ENCODE data around the gene PPP1R37. TPM values are rescaled to one million over a fixed set of nuclear protein-coding genes. Genes with fewer than 3 reads are reported as not detected.

PPP1R37 gene
- total and polyA plus RNA-seq, 2 of the 13 experiments (the other 11 are each of a cell fraction or from before 2014, with no cell fraction given) = 9.0 to 14.3 TPM

DNA sequence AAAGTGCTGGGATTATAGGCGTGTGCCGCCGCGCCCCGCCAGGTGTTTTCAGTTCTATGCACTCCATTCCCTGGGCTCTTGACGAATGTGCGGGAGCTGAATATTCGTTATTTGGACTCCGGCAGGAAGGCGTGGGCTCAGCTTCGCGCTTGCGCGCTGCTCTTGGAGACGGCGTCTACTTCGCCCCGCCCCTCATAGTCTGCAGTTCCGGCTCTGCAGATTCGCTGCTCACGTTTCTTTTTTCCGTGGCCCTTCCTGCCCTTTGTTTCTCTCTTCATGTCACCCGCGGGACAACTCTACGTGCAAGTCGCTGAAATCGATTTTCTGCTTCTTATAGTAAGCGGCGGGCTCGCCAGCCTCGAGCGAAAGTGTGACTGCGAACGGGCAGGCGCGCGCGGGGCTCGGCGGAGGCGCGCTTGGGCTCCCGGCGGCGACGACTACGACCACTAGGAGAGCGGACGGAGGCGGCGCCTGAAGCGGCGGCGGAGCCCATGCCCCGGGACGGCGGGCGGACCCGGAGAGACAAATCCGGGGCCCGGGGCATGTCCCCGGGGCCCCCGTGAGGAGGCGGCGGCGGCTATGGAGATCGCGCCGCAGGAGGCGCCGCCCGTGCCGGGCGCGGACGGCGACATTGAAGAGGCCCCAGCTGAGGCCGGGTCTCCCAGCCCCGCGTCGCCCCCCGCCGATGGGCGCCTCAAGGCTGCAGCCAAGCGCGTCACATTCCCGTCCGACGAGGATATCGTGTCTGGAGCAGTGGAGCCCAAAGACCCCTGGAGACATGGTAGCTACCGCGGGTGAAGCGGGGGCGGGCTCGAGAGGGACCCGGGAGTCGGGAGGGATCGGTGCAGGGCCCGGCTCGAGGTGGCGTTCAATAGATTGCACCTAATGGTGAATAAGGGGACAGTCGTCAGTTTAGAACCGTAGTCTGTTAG lies at the start of gene PPP1R37 (continued):
- TF ChIP-seq, protein P1, sequence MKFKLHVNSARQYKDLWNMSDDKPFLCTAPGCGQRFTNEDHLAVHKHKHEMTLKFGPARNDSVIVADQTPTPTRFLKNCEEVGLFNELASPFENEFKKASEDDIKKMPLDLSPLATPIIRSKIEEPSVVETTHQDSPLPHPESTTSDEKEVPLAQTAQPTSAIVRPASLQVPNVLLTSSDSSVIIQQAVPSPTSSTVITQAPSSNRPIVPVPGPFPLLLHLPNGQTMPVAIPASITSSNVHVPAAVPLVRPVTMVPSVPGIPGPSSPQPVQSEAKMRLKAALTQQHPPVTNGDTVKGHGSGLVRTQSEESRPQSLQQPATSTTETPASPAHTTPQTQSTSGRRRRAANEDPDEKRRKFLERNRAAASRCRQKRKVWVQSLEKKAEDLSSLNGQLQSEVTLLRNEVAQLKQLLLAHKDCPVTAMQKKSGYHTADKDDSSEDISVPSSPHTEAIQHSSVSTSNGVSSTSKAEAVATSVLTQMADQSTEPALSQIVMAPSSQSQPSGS (CRISPR knock-in tag; IDR thresholded peaks at IDR 0.05) = no peak
- peak; percentile 48; the same call in 1 of the 2 replicates for TF ChIP-seq FOXK1 (CRISPR knock-in tag; IDR thresholded peaks at IDR 0.05; ENCODE audit: borderline replicate concordance, low read depth)
- TF ChIP-seq EP300 (IDR thresholded peaks at IDR 0.05; ENCODE audit: low read depth in 2 of 2, low read length in 2 of 2) = peak in 1 of 2 experiments; percentile 68; a peak in 2 of 4 replicates
- no peak for TF ChIP-seq EP300 (CRISPR knock-in tag; IDR thresholded peaks at IDR 0.05; ENCODE audit: borderline replicate concordance)
- peak; percentile 92 for TF ChIP-seq BHLHE40 (IDR thresholded peaks at IDR 0.05; ENCODE audit: low read length)
- no peak for TF ChIP-seq MED13 (CRISPR knock-in tag; IDR thresholded peaks at IDR 0.05)
- TF ChIP-seq SPEN (CRISPR knock-in tag; IDR thresholded peaks at IDR 0.05; ENCODE audit: low read depth) = peak; percentile 95
- no peak for TF ChIP-seq ZNF773 (CRISPR knock-in tag; IDR thresholded peaks at IDR 0.05; ENCODE audit: borderline replicate concordance)
- peak; percentile 40; the same call in 1 of the 2 replicates for TF ChIP-seq SMYD3 (CRISPR knock-in tag; IDR thresholded peaks at IDR 0.05)
- TF ChIP-seq, protein P2, sequence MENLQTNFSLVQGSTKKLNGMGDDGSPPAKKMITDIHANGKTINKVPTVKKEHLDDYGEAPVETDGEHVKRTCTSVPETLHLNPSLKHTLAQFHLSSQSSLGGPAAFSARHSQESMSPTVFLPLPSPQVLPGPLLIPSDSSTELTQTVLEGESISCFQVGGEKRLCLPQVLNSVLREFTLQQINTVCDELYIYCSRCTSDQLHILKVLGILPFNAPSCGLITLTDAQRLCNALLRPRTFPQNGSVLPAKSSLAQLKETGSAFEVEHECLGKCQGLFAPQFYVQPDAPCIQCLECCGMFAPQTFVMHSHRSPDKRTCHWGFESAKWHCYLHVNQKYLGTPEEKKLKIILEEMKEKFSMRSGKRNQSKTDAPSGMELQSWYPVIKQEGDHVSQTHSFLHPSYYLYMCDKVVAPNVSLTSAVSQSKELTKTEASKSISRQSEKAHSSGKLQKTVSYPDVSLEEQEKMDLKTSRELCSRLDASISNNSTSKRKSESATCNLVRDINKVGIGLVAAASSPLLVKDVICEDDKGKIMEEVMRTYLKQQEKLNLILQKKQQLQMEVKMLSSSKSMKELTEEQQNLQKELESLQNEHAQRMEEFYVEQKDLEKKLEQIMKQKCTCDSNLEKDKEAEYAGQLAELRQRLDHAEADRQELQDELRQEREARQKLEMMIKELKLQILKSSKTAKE (CRISPR knock-in tag; IDR thresholded peaks at IDR 0.05; ENCODE audit: borderline replicate concordance) = peak; percentile 54; the same call in 1 of the 2 replicates
- peak; percentile 7; the same call in 1 of the 2 replicates for TF ChIP-seq ZNF281 (CRISPR knock-in tag; IDR thresholded peaks at IDR 0.05; ENCODE audit: borderline replicate concordance)
- 0 out of 2 replicates have a peak, but pooled peaks have one; percentile 32 for TF ChIP-seq MIER2 (CRISPR knock-in tag; IDR thresholded peaks at IDR 0.05)
- TF ChIP-seq, protein P3, sequence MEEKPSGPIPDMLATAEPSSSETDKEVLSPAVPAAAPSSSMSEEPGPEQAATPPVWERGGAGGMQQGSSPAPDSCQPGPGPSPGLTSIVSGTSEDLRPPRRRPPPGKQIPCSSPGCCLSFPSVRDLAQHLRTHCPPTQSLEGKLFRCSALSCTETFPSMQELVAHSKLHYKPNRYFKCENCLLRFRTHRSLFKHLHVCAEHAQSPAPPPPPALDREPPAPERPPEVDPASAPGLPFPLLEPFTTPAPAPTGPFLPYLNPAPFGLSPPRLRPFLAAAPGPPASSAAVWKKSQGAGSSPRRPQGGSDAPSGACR (CRISPR knock-in tag; IDR thresholded peaks at IDR 0.05) = 0 out of 2 replicates have a peak, but pooled peaks have one; percentile 27
- TF ChIP-seq, protein P4, sequence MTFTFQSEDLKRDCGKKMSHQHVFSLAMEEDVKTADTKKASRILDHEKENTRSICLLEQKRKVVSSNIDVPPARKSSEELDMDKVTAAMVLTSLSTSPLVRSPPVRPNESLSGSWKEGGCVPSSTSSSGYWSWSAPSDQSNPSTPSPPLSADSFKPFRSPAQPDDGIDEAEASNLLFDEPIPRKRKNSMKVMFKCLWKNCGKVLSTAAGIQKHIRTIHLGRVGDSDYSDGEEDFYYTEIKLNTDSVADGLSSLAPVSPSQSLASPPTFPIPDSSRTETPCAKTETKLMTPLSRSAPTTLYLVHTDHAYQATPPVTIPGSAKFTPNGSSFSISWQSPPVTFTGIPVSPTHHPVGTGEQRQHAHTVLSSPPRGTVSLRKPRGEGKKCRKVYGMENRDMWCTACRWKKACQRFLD (CRISPR knock-in tag; IDR thresholded peaks at IDR 0.05; ENCODE audit: borderline replicate concordance) = 0 out of 2 replicates have a peak, but pooled peaks have one; percentile 29
- peak; percentile 86; the same call in 1 of the 2 replicates for TF ChIP-seq HOXA3 (CRISPR knock-in tag; IDR thresholded peaks at IDR 0.05)
- peak; percentile 79 for TF ChIP-seq XRCC5 (optimal IDR thresholded peaks at IDR 0.05; ENCODE audit: low read length)
- peak; percentile 93 for TF ChIP-seq THAP11 (CRISPR knock-in tag; IDR thresholded peaks at IDR 0.05)
- TF ChIP-seq, protein P5, sequence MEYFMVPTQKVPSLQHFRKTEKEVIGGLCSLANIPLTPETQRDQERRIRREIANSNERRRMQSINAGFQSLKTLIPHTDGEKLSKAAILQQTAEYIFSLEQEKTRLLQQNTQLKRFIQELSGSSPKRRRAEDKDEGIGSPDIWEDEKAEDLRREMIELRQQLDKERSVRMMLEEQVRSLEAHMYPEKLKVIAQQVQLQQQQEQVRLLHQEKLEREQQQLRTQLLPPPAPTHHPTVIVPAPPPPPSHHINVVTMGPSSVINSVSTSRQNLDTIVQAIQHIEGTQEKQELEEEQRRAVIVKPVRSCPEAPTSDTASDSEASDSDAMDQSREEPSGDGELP (IDR thresholded peaks at IDR 0.05; ENCODE audit: borderline replicate concordance, low read depth) = 0 out of 2 replicates have a peak, but pooled peaks have one; percentile 25

All from HepG2 (cell line).